GM20431 (cell line): ENCODE results near the gene GPRIN1.
"Not testable (repeated sequence)": the region's sequence is repeated elsewhere in the genome, so short reads cannot be mapped to it uniquely, and the experiment has no call there.

Experiments
- in situ Hi-C: fragments of 300-500 bp; cut with MseI, MboI; formaldehyde crosslinking; loops from one replicate; pipeline ENCODE4 v1.15.0; 2020; ENCODE audit warnings: low sequenced_read_pairs; ENCODE audit not compliant: unreplicated experiment

Gene GPRIN1

GRCh38 chr5:176579323-176579722 is 30.6 kb downstream of the GPRIN1 start:
- in situ Hi-C loops: no loop called here

DNA sequence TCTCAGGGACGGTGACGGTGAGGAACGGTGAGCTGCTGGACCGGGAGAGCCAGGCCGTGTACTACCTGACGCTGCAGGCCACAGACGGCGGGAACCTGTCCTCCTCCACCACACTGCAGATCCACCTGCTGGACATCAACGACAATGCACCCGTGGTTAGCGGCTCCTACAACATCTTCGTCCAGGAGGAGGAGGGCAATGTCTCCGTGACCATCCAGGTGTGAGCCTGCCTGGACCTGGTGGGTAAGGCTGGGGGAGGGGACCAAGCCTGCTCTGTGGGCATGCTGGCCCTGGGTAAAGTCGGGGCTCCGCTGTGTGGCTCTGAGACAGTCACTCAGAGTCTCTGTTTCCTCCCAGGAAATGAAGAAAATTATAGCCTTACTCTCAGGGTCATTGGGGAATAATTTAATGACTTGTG is 31.6 kb downstream of the GPRIN1 start:
- in situ Hi-C loops: no loop called here

GRCh38 chr5:176577312-176578176 is 32.4 kb downstream of the GPRIN1 start:
- in situ Hi-C loops: no loop called here

DNA sequence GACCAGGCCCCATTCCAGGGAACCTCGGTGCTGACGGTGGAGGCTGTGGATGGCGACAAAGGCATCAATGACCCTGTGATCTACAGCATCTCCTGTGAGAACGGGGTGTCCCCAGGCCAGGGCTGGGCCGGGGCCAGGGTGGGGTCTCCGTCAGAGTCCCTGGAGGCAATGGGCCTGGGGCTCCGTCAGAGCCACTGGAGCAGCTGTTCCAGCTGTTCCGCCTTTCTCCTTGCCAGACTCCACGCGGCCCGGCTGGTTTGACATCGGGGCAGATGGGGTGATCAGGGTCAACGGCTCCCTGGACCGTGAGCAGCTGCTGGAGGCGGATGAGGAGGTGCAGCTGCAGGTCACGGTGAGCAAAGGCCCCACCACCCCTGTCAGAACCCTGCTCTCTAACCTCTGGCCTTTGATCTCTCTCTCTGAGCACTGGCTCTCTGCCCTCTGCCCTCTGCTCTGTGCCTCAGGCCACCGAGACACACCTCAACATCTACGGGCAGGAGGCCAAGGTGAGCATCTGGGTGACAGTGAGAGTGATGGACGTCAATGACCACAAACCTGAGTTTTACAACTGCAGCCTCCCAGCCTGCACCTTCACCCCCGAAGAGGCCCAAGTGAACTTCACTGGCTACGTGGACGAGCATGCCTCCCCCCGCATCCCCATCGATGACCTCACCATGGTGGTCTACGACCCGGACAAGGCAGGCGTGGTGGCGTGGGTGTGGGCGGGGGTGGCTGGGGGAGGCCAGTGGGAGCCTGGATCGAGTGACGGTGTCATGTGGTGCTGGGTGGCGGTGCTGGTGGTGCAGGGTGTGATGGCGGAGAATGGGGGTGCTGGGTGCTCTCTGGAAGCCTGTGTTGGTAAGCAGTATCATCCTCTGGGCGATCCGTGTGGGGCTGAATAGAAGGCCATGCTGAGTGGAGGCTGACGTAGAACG is 34.2 kb downstream of the GPRIN1 start:
- in situ Hi-C loops: no loop called here

- in situ Hi-C loops: no loop called here
Observed at GRCh38 chr5:176575066-176575465, 34.9 kb downstream of the GPRIN1 start.

DNA sequence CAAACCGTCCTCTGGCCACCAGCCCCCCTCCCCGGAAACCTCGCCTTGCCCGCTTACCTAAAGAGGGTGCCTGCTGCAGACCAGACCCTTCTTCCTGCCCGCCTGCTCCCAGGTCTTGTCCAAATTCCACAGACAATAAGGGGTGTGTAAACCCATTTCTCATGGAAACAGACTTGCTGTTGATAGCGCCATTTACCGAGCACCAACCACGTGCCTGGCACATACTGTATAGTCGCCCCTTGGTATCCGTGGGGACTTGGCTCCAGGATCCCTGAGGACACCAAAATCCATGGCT is 35.7 kb downstream of the GPRIN1 start:
- in situ Hi-C loops: no loop called here

DNA sequence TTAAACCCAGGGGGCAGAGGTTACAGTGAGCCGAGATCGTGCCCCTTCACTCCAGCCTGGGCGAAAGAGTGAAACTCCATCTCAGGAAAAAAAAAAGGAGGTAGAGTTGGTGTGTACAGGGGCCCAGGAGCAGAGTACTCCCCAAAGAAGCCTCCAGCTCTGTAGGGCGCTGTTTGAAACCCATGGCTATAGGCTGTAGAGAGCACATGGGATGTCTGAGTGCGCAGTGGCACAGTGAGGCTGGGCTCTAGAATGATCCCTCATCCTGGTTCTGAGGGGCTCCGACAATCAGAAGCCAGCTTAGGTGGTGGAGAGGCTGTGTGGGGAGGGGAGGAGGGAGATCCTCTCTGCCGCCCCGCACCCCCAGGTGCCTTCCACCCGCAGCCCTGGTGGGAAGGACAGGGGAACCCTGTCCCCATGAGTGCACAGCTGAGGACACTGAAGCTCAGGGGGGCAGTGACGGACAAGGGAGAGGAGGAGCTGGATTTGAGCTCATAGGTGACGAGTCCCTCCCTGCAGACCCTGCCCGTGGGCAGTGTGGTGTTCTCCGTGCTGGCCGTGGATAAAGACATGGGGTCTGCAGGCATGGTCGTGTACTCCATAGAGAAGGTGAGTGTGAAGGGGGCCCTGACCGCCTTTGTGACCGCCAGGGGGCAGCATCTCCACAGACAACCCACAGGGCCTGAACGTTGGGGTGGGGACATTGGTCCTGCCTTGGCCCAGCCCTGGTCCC is 36.2 kb downstream of the GPRIN1 start:
- in situ Hi-C loops: no loop called here

DNA sequence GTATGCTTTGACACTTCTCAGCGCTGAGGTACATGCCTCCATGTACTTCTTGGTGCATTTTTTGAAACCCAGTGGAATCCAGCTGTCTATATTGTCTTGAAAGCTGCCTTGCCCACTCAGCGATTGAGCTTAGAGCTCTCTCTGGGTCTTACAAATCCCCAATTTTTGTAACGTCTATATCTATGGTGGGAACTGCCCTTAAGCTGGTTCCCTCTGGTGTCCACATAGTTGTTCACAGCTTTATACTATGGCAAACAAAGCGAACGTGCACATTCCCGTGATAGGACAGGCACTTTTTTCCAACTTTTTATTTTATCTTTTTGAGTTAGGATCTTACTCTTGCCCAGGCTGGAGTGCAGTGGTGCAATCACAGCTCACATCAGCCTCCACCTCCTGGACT is 39.9 kb downstream of the GPRIN1 start:
- in situ Hi-C loops: no loop called here

DNA sequence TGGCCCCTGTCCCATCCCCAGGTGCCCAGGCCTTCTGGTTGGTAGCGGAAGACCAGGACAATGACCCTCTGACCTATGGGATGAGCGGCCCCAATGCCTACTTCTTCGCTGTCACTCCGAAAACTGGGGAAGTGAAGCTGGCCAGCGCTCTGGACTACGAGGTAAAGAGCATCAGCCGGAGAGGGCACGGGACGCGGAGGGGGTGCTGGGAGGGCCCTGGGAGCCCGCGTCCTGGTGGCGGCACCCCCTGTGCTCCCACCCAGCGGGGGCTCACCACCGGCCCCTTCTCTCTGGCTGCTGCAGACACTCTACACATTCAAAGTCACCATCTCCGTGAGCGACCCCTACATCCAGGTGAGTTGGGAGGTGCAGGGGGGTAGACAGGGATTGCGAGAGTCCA is 41.3 kb downstream of the GPRIN1 start:
- in situ Hi-C loops: no loop called here

GRCh38 chr5:176565760-176566288 is 44.1 kb downstream of the GPRIN1 start:
- in situ Hi-C loops: no loop called here

DNA sequence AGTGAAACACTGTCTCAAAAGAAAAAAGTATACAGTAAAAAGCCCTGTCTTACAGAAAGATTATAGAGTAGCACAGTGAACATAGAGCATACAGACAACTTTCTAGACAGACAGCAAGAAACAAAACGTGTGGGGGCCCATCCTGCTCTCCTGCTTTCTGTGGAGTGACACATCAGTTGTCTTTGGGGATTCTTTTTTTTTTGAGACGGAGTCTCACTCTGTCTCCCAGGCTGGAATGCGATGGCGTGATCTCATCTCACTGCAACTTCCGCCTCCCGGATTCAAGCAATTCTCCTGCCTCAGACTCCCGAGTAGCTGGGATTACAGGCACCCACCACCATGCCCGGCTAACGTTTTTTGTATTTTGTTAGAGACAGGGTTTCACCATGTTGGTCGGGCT is 46.0 kb downstream of the GPRIN1 start:
- in situ Hi-C loops: no loop called here

DNA sequence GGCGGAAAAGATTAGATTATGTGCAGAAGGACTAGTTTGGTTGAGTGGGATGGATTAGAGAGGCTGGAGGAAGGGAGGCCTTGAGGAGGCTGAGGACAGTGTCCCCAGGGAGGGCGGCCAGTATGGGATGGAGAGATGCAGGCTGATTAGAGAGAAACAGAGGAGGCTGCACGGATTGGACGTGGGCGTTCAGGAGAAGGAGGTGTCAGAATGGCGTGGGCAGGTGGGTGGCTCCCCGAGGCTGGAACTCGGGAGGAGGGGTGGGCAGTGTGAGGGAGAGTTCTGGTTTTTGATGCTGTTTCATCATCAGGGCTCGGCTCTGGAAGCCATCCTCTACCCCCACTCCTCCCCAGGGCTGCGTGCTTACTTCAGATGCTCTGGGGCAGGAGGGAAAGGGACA is 47.8 kb downstream of the GPRIN1 start:
- in situ Hi-C loops: no loop called here

GRCh38 chr5:176561259-176561658 is 48.7 kb downstream of the GPRIN1 start:
- in situ Hi-C loops: no loop called here

DNA sequence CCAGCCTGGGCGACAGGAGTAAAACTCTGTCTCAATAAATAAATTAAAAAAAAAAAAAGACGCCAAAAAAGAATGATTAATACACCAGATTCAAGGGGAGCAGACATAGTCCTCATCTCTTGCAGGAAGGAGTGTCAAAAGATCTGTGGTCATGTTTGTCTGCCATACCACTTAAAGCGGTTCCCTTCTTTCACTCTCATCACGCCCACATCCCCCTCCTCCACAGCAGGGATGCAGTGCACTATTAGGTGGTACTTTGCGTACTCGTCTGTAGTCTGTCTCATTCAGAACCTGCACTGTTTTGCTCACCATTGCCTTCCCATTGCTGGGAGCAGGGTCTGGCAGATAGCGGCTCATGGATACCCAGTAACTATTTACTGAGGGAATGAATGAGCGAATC is 49.6 kb downstream of the GPRIN1 start:
- in situ Hi-C loops: no loop called here

GRCh38 chr5:176559683-176560082 is 50.3 kb downstream of the GPRIN1 start:
- in situ Hi-C loops: no loop called here

DNA sequence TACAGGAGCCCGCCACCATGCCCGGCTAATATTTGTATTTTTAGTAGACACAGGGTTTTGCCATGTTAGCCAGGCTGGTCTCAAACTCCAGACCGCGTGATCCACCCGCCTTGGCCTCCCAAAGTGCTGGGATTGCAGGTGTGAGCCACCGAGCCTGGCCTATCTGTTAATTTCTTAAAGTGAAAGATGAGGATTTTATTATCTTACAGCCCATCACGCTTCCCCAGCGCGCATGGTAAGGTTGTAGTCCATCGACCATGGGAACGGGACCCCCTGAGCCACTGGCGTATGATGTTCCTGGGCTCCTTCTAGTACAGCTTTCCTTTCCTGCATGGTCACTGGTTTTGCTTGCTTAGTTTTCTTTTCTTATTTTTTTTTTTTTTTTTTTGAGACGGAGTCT is 52.1 kb downstream of the GPRIN1 start:
- in situ Hi-C loops: no loop called here

- in situ Hi-C loops: no loop called here
Observed at GRCh38 chr5:176553260-176554085, 56.5 kb downstream of the GPRIN1 start.

DNA sequence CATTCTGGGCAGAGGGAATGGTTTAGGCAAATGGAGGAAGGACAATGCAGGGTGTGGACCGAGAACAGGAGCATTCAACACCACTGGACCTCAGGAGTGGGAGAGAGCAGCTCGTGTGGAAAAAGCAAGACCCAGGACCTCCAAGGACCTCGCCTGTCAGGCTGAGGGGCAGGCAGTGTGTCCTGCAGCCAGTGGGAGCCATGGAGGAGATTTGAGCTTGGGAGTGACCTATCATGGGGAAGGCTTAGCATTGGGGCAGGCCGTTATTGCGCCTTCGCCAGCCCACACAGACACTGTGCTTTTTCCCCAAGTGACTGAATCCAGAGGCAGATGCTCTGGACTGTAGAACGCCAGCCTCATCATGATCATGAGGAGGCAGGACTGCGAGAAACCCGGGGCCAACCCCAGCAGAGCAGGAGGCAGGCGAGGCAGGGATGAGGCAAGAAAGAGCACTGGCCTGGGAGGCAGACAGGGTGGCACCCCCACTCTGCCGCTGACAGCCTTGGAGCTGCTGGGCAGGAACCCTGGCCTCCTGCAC is 57.6 kb downstream of the GPRIN1 start:
- in situ Hi-C loops: no loop called here

- in situ Hi-C loops: not testable (repeated sequence)
Observed at GRCh38 chr5:176550937-176551336, 59.0 kb downstream of the GPRIN1 start.
